ENCODE measurements around the gene WNT9B. TPM values are rescaled to one million over a fixed set of nuclear protein-coding genes. Genes with fewer than 3 reads are reported as not detected.
A peak's percentile ranks its signal among the peaks of the same experiment; 100 is the strongest.

Gene WNT9B
- total and polyA plus RNA-seq, 11 donors: 0.19 to 1.4 (median 0.53) TPM

DNA sequence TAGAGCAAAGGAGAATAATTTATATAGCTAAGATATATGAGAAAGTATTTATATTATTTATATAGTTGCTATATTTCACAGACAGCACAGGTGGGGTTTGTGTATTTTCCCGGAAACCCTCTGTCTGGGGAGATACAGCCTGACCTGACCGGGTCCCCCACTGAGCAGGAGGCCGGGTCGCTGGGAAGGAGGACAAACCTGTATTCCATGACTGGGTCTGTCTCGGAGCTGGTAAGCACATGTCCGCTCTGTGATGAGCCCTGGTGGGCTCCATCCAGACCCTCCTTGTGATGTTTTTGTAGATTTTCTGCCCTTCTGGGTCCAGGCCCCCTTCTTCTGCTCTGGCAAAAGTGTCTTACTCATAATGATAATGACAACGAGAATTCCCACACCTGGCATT, 27.7 kb downstream of the WNT9B start:
- intact Hi-C loops (cut with DNase I): loop anchor here in 1 of 10 donors (10.0 kb wide), 1 partner anchor 64 kb away; the partner anchor contains the start of gene WNT3
- no peak for DNase-seq
- peaks cover 0 to 40% (median 0%) of the 10 kb centered on the region in 12 donors for H3K4me1 ChIP-seq
- peak overlapping the region in 1 of 12 donors; percentile 90 for H3K27ac ChIP-seq
- H3K9me3 ChIP-seq: no peaks in the 10 kb centered on the region
- no peak overlapping the region for H3K4me3 ChIP-seq
- TF ChIP-seq, protein P1, sequence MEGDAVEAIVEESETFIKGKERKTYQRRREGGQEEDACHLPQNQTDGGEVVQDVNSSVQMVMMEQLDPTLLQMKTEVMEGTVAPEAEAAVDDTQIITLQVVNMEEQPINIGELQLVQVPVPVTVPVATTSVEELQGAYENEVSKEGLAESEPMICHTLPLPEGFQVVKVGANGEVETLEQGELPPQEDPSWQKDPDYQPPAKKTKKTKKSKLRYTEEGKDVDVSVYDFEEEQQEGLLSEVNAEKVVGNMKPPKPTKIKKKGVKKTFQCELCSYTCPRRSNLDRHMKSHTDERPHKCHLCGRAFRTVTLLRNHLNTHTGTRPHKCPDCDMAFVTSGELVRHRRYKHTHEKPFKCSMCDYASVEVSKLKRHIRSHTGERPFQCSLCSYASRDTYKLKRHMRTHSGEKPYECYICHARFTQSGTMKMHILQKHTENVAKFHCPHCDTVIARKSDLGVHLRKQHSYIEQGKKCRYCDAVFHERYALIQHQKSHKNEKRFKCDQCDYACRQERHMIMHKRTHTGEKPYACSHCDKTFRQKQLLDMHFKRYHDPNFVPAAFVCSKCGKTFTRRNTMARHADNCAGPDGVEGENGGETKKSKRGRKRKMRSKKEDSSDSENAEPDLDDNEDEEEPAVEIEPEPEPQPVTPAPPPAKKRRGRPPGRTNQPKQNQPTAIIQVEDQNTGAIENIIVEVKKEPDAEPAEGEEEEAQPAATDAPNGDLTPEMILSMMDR (IDR thresholded peaks at IDR 0.05): no peak
- no peak for TF ChIP-seq POLR2A (IDR thresholded peaks at IDR 0.05)
- no peaks in the 10 kb centered on the region for H3K36me3 ChIP-seq
- H3K27me3 ChIP-seq: peaks cover 0 to 16% (median 0%) of the 10 kb centered on the region in 9 donors
- ATAC-seq: no peak
- 78 to 86% (median 84%) methylated on average over 7 of the region's 7 CpGs for WGBS, 4 donors

DNA sequence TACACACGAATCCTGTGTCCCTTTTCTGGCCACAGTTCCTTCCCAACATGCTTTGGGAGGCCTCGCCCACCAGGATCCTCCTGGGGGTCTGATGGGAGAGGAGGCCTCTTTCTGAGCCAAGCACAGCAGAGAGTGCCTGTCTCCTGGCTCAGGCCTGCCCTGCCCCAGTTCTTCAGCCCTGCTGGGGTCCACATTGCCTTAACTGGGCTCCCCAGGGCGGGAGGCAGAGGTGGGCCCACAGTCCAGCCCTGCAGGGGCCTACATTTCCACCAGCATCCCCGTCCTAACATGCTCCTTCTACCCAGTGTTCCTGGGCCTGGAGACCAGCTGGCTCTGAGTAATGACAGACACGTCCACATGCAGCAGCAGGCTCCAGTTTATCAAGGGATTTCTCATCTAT, 29.6 kb downstream of the WNT9B start:
- H3K9me3 ChIP-seq: no peaks in the 10 kb centered on the region
- TF ChIP-seq POLR2A (IDR thresholded peaks at IDR 0.05): no peak
- H3K4me1 ChIP-seq: peaks cover 0 to 33% (median 0%) of the 10 kb centered on the region in 12 donors
- no peak overlapping the region for H3K4me3 ChIP-seq
- ATAC-seq (no peak), DNase-seq (no peak)
- H3K27ac ChIP-seq: no peak overlapping the region
- 81 to 88% (median 85%) methylated on average over 5 of the region's 5 CpGs for WGBS, 4 donors
- H3K27me3 ChIP-seq: peaks cover 0 to 25% (median 0%) of the 10 kb centered on the region in 9 donors
- H3K36me3 ChIP-seq: no peaks in the 10 kb centered on the region
- intact Hi-C loops (cut with DNase I): no loop called here

DNA sequence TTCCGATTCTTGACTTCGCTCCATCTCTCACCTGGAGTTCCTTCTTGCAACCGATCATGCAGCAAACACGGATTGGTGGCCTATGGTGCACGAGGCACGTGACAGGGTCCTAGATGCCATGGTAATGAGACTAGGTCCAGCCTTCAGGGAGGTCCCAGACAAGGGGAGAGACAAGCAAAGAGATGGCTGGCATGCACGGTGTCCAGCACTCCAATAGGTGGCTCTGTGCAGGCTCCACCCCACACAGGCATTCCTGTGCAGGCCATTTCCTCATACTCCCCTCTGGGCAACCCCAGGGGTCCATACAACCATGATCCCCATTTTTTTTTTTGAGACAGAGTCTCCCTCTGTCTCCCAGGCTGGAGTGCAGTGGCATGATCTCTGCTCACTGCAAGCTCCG, 31.3 kb downstream of the WNT9B start:
- no peaks in the 10 kb centered on the region for H3K9me3 ChIP-seq
- H3K4me3 ChIP-seq: no peak overlapping the region
- no peak for TF ChIP-seq POLR2A (IDR thresholded peaks at IDR 0.05)
- TF ChIP-seq, protein P1 (IDR thresholded peaks at IDR 0.05): no peak
- intact Hi-C loops (cut with DNase I): no loop called here
- H3K27me3 ChIP-seq: peaks cover 0 to 26% (median 0%) of the 10 kb centered on the region in 9 donors
- no peaks in the 10 kb centered on the region for H3K36me3 ChIP-seq
- H3K4me1 ChIP-seq: peaks cover 0 to 16% (median 0%) of the 10 kb centered on the region in 12 donors
- no peak for DNase-seq
- no peak overlapping the region for H3K27ac ChIP-seq
- WGBS, 4 donors: 82 to 90% (median 88%) methylated on average over 8 of the region's 8 CpGs
- no peak for ATAC-seq

DNA sequence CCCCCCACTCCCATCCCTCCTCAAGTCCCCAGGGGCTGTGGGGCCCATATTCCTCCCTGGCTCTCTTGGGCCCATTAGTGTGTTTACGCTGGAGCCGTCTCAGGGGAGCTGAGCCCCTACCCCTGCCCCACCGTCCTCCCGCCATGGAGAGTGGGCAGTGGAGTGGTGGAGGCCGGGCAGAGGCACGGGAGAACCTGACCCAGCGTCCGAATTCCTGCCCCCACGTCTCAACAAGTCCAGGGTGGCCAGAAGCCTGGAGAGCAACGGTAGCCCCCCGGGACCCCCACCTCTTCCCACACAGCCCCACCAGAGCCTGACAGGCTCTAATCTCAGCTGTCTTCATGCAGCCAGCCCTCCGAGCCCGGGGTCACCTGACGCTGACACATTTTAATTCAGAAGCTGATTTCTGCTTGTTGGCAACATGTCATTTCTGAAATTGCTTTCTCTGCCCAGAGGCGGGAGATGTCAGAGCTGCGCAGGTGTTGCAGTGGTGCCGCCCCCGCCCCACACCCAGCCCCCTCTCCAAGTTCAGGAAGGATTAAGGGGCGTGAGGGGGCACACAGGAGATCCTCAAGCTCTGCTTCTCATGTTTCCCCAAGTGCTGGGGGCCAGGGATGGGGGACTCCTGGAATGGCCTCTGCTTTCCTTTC, 32.6 kb downstream of the WNT9B start:
- intact Hi-C loops (cut with DNase I): no loop called here
- DNase-seq (no peak), ATAC-seq (no peak)
- WGBS, 4 donors: 50 to 55% (median 53%) methylated on average over 14 to 19 of the region's 19 CpGs
- Histone ChIP-seq H3K27ac (no peak overlapping the region), H3K4me1 (peaks cover 0 to 3% (median 0%) of the 10 kb centered on the region in 12 donors), H3K36me3 (no peaks in the 10 kb centered on the region), H3K4me3 (no peak overlapping the region), H3K27me3 (peaks cover 0 to 29% (median 0%) of the 10 kb centered on the region in 9 donors), H3K9me3 (no peaks in the 10 kb centered on the region)
- TF ChIP-seq, protein P1 (IDR thresholded peaks at IDR 0.05): no peak
- no peak for TF ChIP-seq POLR2A (IDR thresholded peaks at IDR 0.05)
